Hepatocyte (in vitro differentiated cells): ENCODE data around the gene TOP2B. TPM values are rescaled to one million over a fixed set of nuclear protein-coding genes. Genes with fewer than 3 reads are reported as not detected.

ENCODE experiments used
- DNase-seq: peaks from one replicate; pipeline ENCODE4 v3.0.0-alpha.2; 2016; ENCODE audit warnings: low spot score
- H2AFZ ChIP-seq: fragments of 200-600 bp; sonication (generic); 2 replicates; pipeline ENCODE4 v1.6.0; 2016; ENCODE audit warnings: antibody characterized with exemption, mild to moderate bottlenecking
- H3K27ac ChIP-seq: fragments of 200-600 bp; sonication (generic); 2 replicates; pipeline ENCODE4 v1.5.1; 2016; ENCODE audit warnings: mild to moderate bottlenecking
- H3K27me3 ChIP-seq: fragments of 200-600 bp; sonication (generic); 2 replicates; pipeline ENCODE4 v1.6.1; 2016
- H3K36me3 ChIP-seq: fragments of 200-600 bp; sonication (generic); replicated peaks from 2 replicates; pipeline ENCODE4 v1.5.1; 2016; ENCODE audit warnings: low read depth; ENCODE audit not compliant: insufficient read depth
- H3K4me1 ChIP-seq: fragments of 200-600 bp; sonication (generic); 2 replicates; pipeline ENCODE4 v1.5.1; 2016; ENCODE audit warnings: mild to moderate bottlenecking, moderate library complexity; ENCODE audit not compliant: insufficient read depth
- H3K4me2 ChIP-seq: fragments of 200-600 bp; sonication (generic); 2 replicates; pipeline ENCODE4 v1.6.0; 2016
- H3K4me3 ChIP-seq: fragments of 200-600 bp; sonication (generic); 2 replicates; pipeline ENCODE4 v1.5.1; 2016; ENCODE audit warnings: mild to moderate bottlenecking
- H3K79me2 ChIP-seq: fragments of 200-600 bp; sonication (generic); 2 replicates; pipeline ENCODE4 v1.6.0; 2017; ENCODE audit warnings: mild to moderate bottlenecking
- H3K9me2 ChIP-seq: fragments of 200-600 bp; sonication (generic); replicated peaks from 2 replicates; pipeline ENCODE4 v1.6.0; 2017; ENCODE audit warnings: mild to moderate bottlenecking; ENCODE audit not compliant: insufficient read depth
- H3K9me3 ChIP-seq: fragments of 200-600 bp; sonication (generic); 2 replicates; pipeline ENCODE4 v1.5.1; 2016; ENCODE audit warnings: low read depth, mild to moderate bottlenecking
- H4K20me1 ChIP-seq: fragments of 200-600 bp; sonication (generic); 2 replicates; pipeline ENCODE4 v1.6.0; 2016; ENCODE audit warnings: mild to moderate bottlenecking; ENCODE audit not compliant: insufficient read depth, poor library complexity, severe bottlenecking
- EZH2 ChIP-seq: fragments of 200-600 bp; sonication (generic); IDR thresholded peaks from 2 replicates; pipeline ENCODE4 v1.6.1; 2016; ENCODE audit warnings: antibody characterized with exemption, mild to moderate bottlenecking, borderline replicate concordance
- EZH2phosphoT487 ChIP-seq: fragments of 200-600 bp; sonication (generic); IDR thresholded peaks from one replicate; pipeline ENCODE4 v1.6.1; 2018; ENCODE audit warnings: antibody characterized with exemption, mild to moderate bottlenecking, low read depth, moderate library complexity; ENCODE audit not compliant: unreplicated experiment, severe bottlenecking
- WGBS: methylation state at CpG from one replicate; pipeline ENCODE4 v1.1.6; 2016; ENCODE audit warnings: low lambda C conversion rate; ENCODE audit errors: missing lambda C conversion rate; 5-methylcytosine and 5-hydroxymethylcytosine counted together
- polyA plus RNA-seq: library from polyadenylated mRNA; unstranded; fragments of >200 nt; fragmentation: Nextera tagmentation; extraction: Ambion mirVana; gene quantifications from 2 replicates; pipeline ENCODE4 v1.2.1, GENCODE V29; 2016
- total RNA-seq: library from RNA; depleted of rRNA; stranded (reverse); fragments of >200 nt; gene quantifications from 2 replicates; pipeline ENCODE4 v1.2.3, GENCODE V29; 2014
- TF ChIP-seq, protein P1 (sequence below): fragments of 200-600 bp; sonication (generic); IDR thresholded peaks from 2 replicates; pipeline ENCODE4 v1.5.1; 2016; ENCODE audit warnings: antibody characterized with exemption, mild to moderate bottlenecking; ENCODE audit not compliant: poor library complexity

The TOP2B gene
- total and polyA plus RNA-seq, 2 experiments from 2014 or later: 49.5 to 109 TPM

DNA sequence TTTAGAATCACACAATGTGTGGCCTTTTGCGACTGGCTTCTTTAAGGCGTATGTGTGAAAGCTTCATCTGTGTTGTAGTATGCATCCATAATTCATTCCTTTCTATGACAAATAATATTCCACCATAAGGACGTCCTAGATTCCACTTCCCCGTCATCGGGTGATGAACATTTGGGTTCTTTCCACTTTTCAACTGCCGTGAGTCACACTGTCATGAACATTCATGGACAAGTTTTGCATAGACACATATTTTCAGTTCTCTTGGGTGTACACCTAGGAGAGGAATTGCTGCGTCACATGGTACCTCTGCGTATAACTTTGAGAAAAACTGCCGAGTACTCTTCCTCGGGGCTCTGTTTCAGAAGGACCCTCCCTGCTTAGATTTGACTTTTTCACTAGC, 97.3 kb downstream of the TOP2B start:
- Histone ChIP-seq H2AFZ (no peak overlapping the region), H3K79me2 (peaks cover 10% of the 10 kb centered on the region), H3K27ac (no peak overlapping the region), H4K20me1 (no peaks in the 10 kb centered on the region), H3K9me2 (no peaks in the 10 kb centered on the region), H3K4me3 (no peak overlapping the region), H3K9me3 (no peaks in the 10 kb centered on the region), H3K4me2 (no peak overlapping the region), H3K4me1 (no peaks in the 10 kb centered on the region), H3K36me3 (no peaks in the 10 kb centered on the region), H3K27me3 (no peaks in the 10 kb centered on the region)
- TF ChIP-seq EZH2phosphoT487: no peak
- TF ChIP-seq EZH2: no peak
- TF ChIP-seq, protein P1, sequence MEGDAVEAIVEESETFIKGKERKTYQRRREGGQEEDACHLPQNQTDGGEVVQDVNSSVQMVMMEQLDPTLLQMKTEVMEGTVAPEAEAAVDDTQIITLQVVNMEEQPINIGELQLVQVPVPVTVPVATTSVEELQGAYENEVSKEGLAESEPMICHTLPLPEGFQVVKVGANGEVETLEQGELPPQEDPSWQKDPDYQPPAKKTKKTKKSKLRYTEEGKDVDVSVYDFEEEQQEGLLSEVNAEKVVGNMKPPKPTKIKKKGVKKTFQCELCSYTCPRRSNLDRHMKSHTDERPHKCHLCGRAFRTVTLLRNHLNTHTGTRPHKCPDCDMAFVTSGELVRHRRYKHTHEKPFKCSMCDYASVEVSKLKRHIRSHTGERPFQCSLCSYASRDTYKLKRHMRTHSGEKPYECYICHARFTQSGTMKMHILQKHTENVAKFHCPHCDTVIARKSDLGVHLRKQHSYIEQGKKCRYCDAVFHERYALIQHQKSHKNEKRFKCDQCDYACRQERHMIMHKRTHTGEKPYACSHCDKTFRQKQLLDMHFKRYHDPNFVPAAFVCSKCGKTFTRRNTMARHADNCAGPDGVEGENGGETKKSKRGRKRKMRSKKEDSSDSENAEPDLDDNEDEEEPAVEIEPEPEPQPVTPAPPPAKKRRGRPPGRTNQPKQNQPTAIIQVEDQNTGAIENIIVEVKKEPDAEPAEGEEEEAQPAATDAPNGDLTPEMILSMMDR: no peak
- WGBS: 94% methylated on average over 10 of the region's 10 CpGs
- no peak for DNase-seq

DNA sequence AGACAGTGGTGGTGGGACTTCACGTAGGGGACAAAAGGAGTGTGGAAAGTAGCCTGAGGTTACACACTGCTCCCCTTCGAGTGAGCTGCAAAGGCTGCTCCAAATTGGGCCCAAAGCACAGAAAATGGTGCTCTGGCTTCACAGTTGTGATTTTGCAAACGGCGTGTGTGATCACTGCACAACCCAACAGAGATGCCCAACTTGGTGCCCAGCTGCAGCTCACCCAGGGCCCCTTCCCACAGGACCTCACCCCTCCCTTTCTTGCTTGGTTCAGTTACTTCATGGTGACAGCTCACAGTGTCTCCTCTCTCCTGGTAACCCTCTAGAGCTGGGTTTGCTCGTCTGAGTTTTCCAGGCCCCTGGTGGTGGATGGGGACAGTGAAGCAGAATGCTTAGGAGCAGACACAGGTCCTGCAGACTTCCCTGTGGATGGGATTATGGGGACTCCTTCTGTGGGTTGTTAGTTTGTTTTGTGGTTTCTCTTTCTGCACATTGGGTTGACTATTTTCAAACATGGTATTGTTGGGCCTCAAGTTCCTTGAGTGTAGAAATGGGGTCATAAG, 98.3 kb downstream of the TOP2B start:
- Histone ChIP-seq H3K4me1 (no peaks in the 10 kb centered on the region), H3K27ac (no peak overlapping the region), H3K9me3 (no peaks in the 10 kb centered on the region), H2AFZ (no peak overlapping the region), H3K36me3 (no peaks in the 10 kb centered on the region), H4K20me1 (no peaks in the 10 kb centered on the region), H3K27me3 (no peaks in the 10 kb centered on the region), H3K9me2 (no peaks in the 10 kb centered on the region), H3K79me2 (peaks cover 10% of the 10 kb centered on the region), H3K4me2 (no peak overlapping the region), H3K4me3 (no peak overlapping the region)
- no peak for TF ChIP-seq EZH2
- TF ChIP-seq, protein P1: no peak
- no peak for TF ChIP-seq EZH2phosphoT487
- 82% methylated on average over 5 of the region's 5 CpGs for WGBS
- no peak for DNase-seq

DNA sequence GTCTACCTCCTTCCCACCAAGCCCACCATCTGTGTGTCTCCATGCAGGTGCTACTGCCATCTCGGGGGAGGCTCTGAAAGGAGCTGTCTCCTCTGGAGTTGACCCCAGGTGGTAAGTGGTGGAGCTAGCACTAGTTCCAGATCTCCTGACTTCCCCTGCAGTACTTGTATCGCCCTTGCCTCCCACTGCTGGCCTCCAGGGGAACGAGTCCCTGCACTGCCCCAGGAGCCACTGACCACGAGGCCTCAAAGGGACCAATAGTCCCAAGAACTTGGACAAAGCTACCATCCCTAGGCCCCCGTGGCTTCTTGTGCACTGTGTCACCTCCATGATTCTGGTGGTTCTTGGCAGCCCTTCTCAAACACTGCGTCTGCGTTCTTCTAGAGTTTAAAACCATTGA, 98.9 kb downstream of the TOP2B start:
- Histone ChIP-seq H3K4me3 (no peak overlapping the region), H3K79me2 (peaks cover 16% of the 10 kb centered on the region), H3K27me3 (no peaks in the 10 kb centered on the region), H4K20me1 (no peaks in the 10 kb centered on the region), H3K27ac (no peak overlapping the region), H3K9me2 (no peaks in the 10 kb centered on the region), H3K36me3 (no peaks in the 10 kb centered on the region), H3K9me3 (no peaks in the 10 kb centered on the region), H2AFZ (no peak overlapping the region), H3K4me2 (no peak overlapping the region), H3K4me1 (no peaks in the 10 kb centered on the region)
- TF ChIP-seq EZH2phosphoT487: no peak
- WGBS: 94% methylated on average over 7 of the region's 7 CpGs
- no peak for DNase-seq

DNA sequence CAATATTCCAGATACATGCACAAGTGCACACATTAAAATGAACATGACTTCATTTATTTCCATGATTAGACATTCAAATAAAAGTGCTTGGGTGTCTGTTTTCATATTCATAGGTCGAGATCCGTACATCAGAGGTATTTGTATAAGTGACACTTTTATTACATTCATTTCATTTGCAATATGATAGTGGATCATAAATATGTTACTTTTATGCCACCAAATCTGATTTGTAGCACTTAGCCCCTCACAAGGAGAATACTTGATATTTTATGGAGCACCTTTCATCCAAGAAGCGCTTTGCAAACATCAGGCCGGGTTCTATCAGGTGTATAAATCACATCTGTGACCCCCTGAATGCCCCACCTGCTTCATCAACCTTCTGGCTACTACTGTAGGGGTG, 100.6 kb downstream of the TOP2B start:
- Histone ChIP-seq H3K4me1 (no peaks in the 10 kb centered on the region), H3K4me3 (no peak overlapping the region), H4K20me1 (no peaks in the 10 kb centered on the region), H3K27ac (no peak overlapping the region), H3K9me2 (no peaks in the 10 kb centered on the region), H3K27me3 (no peaks in the 10 kb centered on the region), H3K36me3 (no peaks in the 10 kb centered on the region), H3K9me3 (no peaks in the 10 kb centered on the region), H3K4me2 (no peak overlapping the region), H2AFZ (no peak overlapping the region), H3K79me2 (peaks cover 33% of the 10 kb centered on the region)
- TF ChIP-seq EZH2: no peak
- no peak for TF ChIP-seq EZH2phosphoT487
- TF ChIP-seq, protein P1: no peak
- no peak for DNase-seq
- WGBS: 84% methylated on average over 4 of the region's 4 CpGs
